Stimulated activated CD4-positive, alpha-beta T cell treated with anti-CD3 and anti-CD28 coated beads, Interleukin-2, amount 100 ng/mL, for 24 hours (primary cell): Measurements from ENCODE around the gene DVL3.
"Not testable (repeated sequence)": the region's sequence is repeated elsewhere in the genome, so short reads cannot be mapped to it uniquely, and the experiment has no call there.

Experiments
- DNase-seq, 2 donors: peaks; one replicate each; pipeline ENCODE4 v3.0.0-alpha.2; 2020

The DVL3 gene

GRCh38 chr3:184154885-184155643 lies at the start of gene DVL3:
Gene DVL3, plus strand, starts transcription at chr3:184155377. Its CDS starts 259 bp downstream, at chr3:184155636.
- DNase-seq = peak; percentile 45 to 55

GRCh38 chr3:184110316-184110725 lies 44.9 kb upstream of the DVL3 start:
- no peak for DNase-seq

GRCh38 chr3:184116017-184116416 lies 39.2 kb upstream of the DVL3 start:
- DNase-seq = no peak

- DNase-seq = no peak
Measured at GRCh38 chr3:184117636-184118035, 37.5 kb upstream of the DVL3 start.

GRCh38 chr3:184121031-184121430 lies 34.1 kb upstream of the DVL3 start:
- DNase-seq = not testable (repeated sequence)

- no peak for DNase-seq
Measured at GRCh38 chr3:184126006-184126405, 29.2 kb upstream of the DVL3 start.

- no peak for DNase-seq
Measured at GRCh38 chr3:184129012-184129411, 26.2 kb upstream of the DVL3 start.

- no peak for DNase-seq
Measured at GRCh38 chr3:184132945-184133344, 22.2 kb upstream of the DVL3 start.

- peak; percentile 68 to 75 for DNase-seq
Measured at GRCh38 chr3:184133840-184134745, 21.1 kb upstream of the DVL3 start.

GRCh38 chr3:184134746-184135148 lies 20.4 kb upstream of the DVL3 start:
- no peak for DNase-seq

GRCh38 chr3:184135149-184135910 lies 19.8 kb upstream of the DVL3 start, which contains the start of gene EIF2B5:
Gene EIF2B5, plus strand, starts transcription at chr3:184135358. Its CDS starts 28 bp downstream, at chr3:184135386.
- peak; percentile 88 to 89 for DNase-seq

GRCh38 chr3:184135911-184136260 lies 19.3 kb upstream of the DVL3 start:
- no peak for DNase-seq

GRCh38 chr3:184140436-184140835 lies 14.7 kb upstream of the DVL3 start:
- DNase-seq = no peak

- no peak for DNase-seq
Measured at GRCh38 chr3:184142199-184142598, 13.0 kb upstream of the DVL3 start.

GRCh38 chr3:184143327-184143726 lies 11.8 kb upstream of the DVL3 start:
- DNase-seq = no peak

- no peak for DNase-seq
Measured at GRCh38 chr3:184144505-184144904, 10.7 kb upstream of the DVL3 start.

- peak in 1 of 2 donors; percentile 21 for DNase-seq
Measured at GRCh38 chr3:184145111-184145524, 10.1 kb upstream of the DVL3 start.

- no peak for DNase-seq
Measured at GRCh38 chr3:184145751-184146270, 9.4 kb upstream of the DVL3 start.

- no peak for DNase-seq
Measured at GRCh38 chr3:184148076-184148475, 7.1 kb upstream of the DVL3 start.

- no peak for DNase-seq
Measured at GRCh38 chr3:184149123-184149522, 6.1 kb upstream of the DVL3 start.

GRCh38 chr3:184149770-184150169 lies 5.4 kb upstream of the DVL3 start:
- DNase-seq = not testable (repeated sequence)

- DNase-seq = peak; percentile 60 to 68
Measured at GRCh38 chr3:184155644-184156521, 706 bp downstream of the DVL3 start.
